IMR-90 (cell line): Measurements from ENCODE around the gene UBXN2A. TPM values are rescaled to one million over a fixed set of nuclear protein-coding genes. Genes with fewer than 3 reads are reported as not detected.
A peak's percentile ranks its signal among the peaks of the same experiment; 100 is the strongest.
"Not testable (repeated sequence)": the region's sequence is repeated elsewhere in the genome, so short reads cannot be mapped to it uniquely, and the experiment has no call there.

Experiments
- ATAC-seq: fragments of 200-7000 bp; cut with Tn5 transposase; 2 replicates; pipeline ENCODE4 v1.9.1; 2020; ENCODE audit warnings: low read depth, mild to moderate bottlenecking, moderate library complexity
- BruUV-seq: library from RNA; stranded (reverse); fragments of 400-500 nt; replicated peaks from 2 replicates; lab custom pipeline; 2021; lab: Mats Ljungman, UMichigan
- CTCF ChIA-PET: fragments of 300-600 bp; formaldehyde crosslinking; extraction: SDS; loops from one replicate; lab custom pipeline; 2021; ENCODE audit warnings: antibody characterized with exemption; lab: Yijun Ruan, JAX
- POLR2A ChIA-PET: fragments of 300-600 bp; sonication (Branson Sonifier 250); formaldehyde crosslinking; loops from one replicate; lab custom pipeline; 2022; ENCODE audit warnings: antibody characterized with exemption; ENCODE audit not compliant: unreplicated experiment; lab: Charles Lee
- DNase-seq: peaks from one replicate; pipeline ENCODE4 v3.0.0; 2013
- H2AFZ ChIP-seq: replicated peaks from 2 replicates; pipeline ENCODE3; 2013; ENCODE audit warnings: low read length, mild to moderate bottlenecking; ENCODE audit not compliant: poor library complexity
- H2AK5ac ChIP-seq: 2 replicates; pipeline ENCODE4 v1.6.1; 2013; ENCODE audit warnings: low read depth, low read length, inconsistent platforms
- H2AK9ac ChIP-seq: replicated peaks from 2 replicates; pipeline ENCODE3; 2013; ENCODE audit warnings: mild to moderate bottlenecking, low read depth, low read length, moderate library complexity; ENCODE audit not compliant: poor library complexity
- H2BK120ac ChIP-seq: 2 replicates; pipeline ENCODE4 v1.6.1; 2013; ENCODE audit warnings: low read depth, low read length, inconsistent platforms
- H2BK15ac ChIP-seq: 3 replicates; pipeline ENCODE4 v1.6.1; 2013; ENCODE audit warnings: low read depth, low read length, inconsistent platforms
- H2BK20ac ChIP-seq: 2 replicates; pipeline ENCODE4 v1.6.1; 2013; ENCODE audit warnings: low read depth, mild to moderate bottlenecking, inconsistent platforms, low read length, moderate library complexity
- H2BK5ac ChIP-seq: 2 replicates; pipeline ENCODE4 v1.6.1; 2013; ENCODE audit warnings: mild to moderate bottlenecking, low read depth, low read length, inconsistent platforms; ENCODE audit not compliant: poor library complexity, severe bottlenecking
- H3K14ac ChIP-seq: replicated peaks from 2 replicates; pipeline ENCODE4 v1.6.1; 2013; ENCODE audit warnings: low read depth, low read length, inconsistent platforms
- H3K18ac ChIP-seq: 2 replicates; pipeline ENCODE4 v1.6.1; 2013; ENCODE audit warnings: low read depth, low read length, control low read depth
- H3K23ac ChIP-seq: 2 replicates; pipeline ENCODE4 v1.6.1; 2013; ENCODE audit warnings: low read depth, low read length, inconsistent platforms
- H3K27ac ChIP-seq: 2 replicates; pipeline ENCODE4 v1.5.1; 2013; ENCODE audit warnings: mild to moderate bottlenecking, control low read depth, low read length; ENCODE audit not compliant: insufficient read depth
- H3K27me3 ChIP-seq: 2 replicates; pipeline ENCODE4 v1.6.1; 2013; ENCODE audit warnings: low read length; ENCODE audit not compliant: control insufficient read depth, insufficient read depth
- H3K36me3 ChIP-seq: 2 replicates; pipeline ENCODE4 v1.6.1; 2013; ENCODE audit warnings: low read length, mixed read lengths; ENCODE audit not compliant: control insufficient read depth, insufficient read depth
- H3K4ac ChIP-seq: 2 replicates; pipeline ENCODE4 v1.6.1; 2013; ENCODE audit warnings: low read depth, low read length, inconsistent platforms
- H3K4me1 ChIP-seq: 2 replicates; pipeline ENCODE4 v1.6.1; 2013; ENCODE audit warnings: low read length, mixed read lengths; ENCODE audit not compliant: control insufficient read depth, insufficient read depth
- H3K4me2 ChIP-seq: 2 replicates; pipeline ENCODE4 v1.6.1; 2013; ENCODE audit warnings: low read depth, mild to moderate bottlenecking, control low read depth, low read length, moderate library complexity
- H3K4me3 ChIP-seq: 2 replicates; pipeline ENCODE4 v1.5.1; 2013; ENCODE audit warnings: low read depth, mild to moderate bottlenecking, control low read depth, low read length, moderate library complexity; ENCODE audit not compliant: insufficient read depth
- H3K56ac ChIP-seq: 2 replicates; pipeline ENCODE4 v1.6.1; 2013; ENCODE audit warnings: low read length, inconsistent platforms; ENCODE audit not compliant: insufficient read depth; ENCODE audit errors: extremely low read depth
- H3K79me1 ChIP-seq, 2 experiments: 2 replicates each; pipeline ENCODE4 v1.6.1; 2013; ENCODE audit warnings: low read length in 2 of 2, inconsistent platforms in 1 of 2, low read depth in 1 of 2
- H3K9ac ChIP-seq: 2 replicates; pipeline ENCODE4 v1.6.1; 2013; ENCODE audit warnings: low read depth, low read length, control low read depth
- H3K9me1 ChIP-seq: 2 replicates; pipeline ENCODE4 v1.6.1; 2013; ENCODE audit warnings: low read length, inconsistent platforms; ENCODE audit not compliant: insufficient read depth
- H3K9me3 ChIP-seq: 2 replicates; pipeline ENCODE4 v1.6.1; 2013; ENCODE audit warnings: low read length; ENCODE audit not compliant: control insufficient read depth, insufficient read depth
- H4K20me1 ChIP-seq: 2 replicates; pipeline ENCODE4 v1.6.1; 2013; ENCODE audit warnings: low read length, inconsistent platforms; ENCODE audit not compliant: insufficient read depth
- H4K5ac ChIP-seq: 2 replicates; pipeline ENCODE4 v1.6.1; 2013; ENCODE audit warnings: mild to moderate bottlenecking, low read depth, low read length, control low read depth
- H4K8ac ChIP-seq, 2 experiments: 2 replicates each; pipeline ENCODE4 v1.6.1; 2013; ENCODE audit warnings: low read depth in 2 of 2, low read length in 2 of 2, control low read depth in 1 of 2, inconsistent platforms in 1 of 2
- H4K91ac ChIP-seq: 2 replicates; pipeline ENCODE4 v1.6.1; 2013; ENCODE audit warnings: low read depth, low read length, inconsistent platforms; ENCODE audit not compliant: insufficient read depth
- WGBS, 2 experiments: methylation state at CpG; one replicate each; pipeline versions ENCODE4 v1.1.5 to v1.1.7; 2013; ENCODE audit warnings: missing lambda C conversion rate in 2 of 2; ENCODE audit not compliant: insufficient read length in 1 of 2; ENCODE audit errors: extremely low coverage in 2 of 2; 5-methylcytosine and 5-hydroxymethylcytosine counted together
- dilution Hi-C: fragments of 300-500 bp; cut with HindIII; formaldehyde crosslinking; loops from one replicate; pipeline ENCODE4 v1.14.3; 2018; ENCODE audit warnings: low sequenced_read_pairs; ENCODE audit not compliant: unreplicated experiment
- in situ Hi-C: fragments of 300-500 bp; cut with MboI; formaldehyde crosslinking; loops from 3 replicates; pipeline ENCODE4 v1.14.3; 2019; ENCODE audit warnings: low sequenced_read_pairs, inconsistent platforms, mixed read lengths
- intact Hi-C: fragments of 100-400 bp; cut with micrococcal nuclease; formaldehyde crosslinking; loops from 2 replicates; pipeline ENCODE4 v1.10.0; 2022
- polyA plus RNA-seq, 3 experiments: library from polyadenylated mRNA; depleted of rRNA; stranded (reverse); fragments of >200 nt; gene quantifications; 2 replicates each; pipeline ENCODE4 v1.2.3, GENCODE V29; 2012; ENCODE audit warnings: low replicate concordance in 1 of 3
- total RNA-seq: library from RNA; depleted of rRNA; stranded (reverse); fragments of >200 nt; gene quantifications from 2 replicates; pipeline ENCODE4 v1.2.3, GENCODE V29; 2012

Gene UBXN2A
- total and polyA plus RNA-seq, 2 of the 4 experiments (the other 2 are of a cell fraction) = 4.6 to 7.7 TPM

GRCh38 chr2:24014902-24015301 is 74.6 kb downstream of the UBXN2A start:
- Histone ChIP-seq H2AK5ac (peak overlapping the region; percentile 68), H3K4ac (peak overlapping the region; percentile 83), H4K91ac (peak overlapping the region; percentile 70), H3K9me1 (peaks cover 18% of the 10 kb centered on the region; the same call in 1 of the 2 replicates), H4K8ac (peak overlapping the region; percentile 12 to 41; a peak in 2 of 4 replicates), H2BK5ac (peak overlapping the region; percentile 69), H2BK15ac (peak overlapping the region; percentile 32; the same call in 1 of the 3 replicates), H3K14ac (peak overlapping the region; percentile 25; the same call in 1 of the 2 replicates), H3K27ac (peak overlapping the region; percentile 12), H3K4me1 (peaks cover 11% of the 10 kb centered on the region), H3K18ac (0 out of 2 replicates have a peak overlapping the region, but pooled peaks have one; percentile 1), H3K56ac (peak overlapping the region; percentile 45; the same call in 1 of the 2 replicates), H2BK120ac (peak overlapping the region; percentile 78), H2BK20ac (peak overlapping the region; percentile 63)
- POLR2A ChIA-PET, H3K9me3 ChIP-seq, BruUV-seq, H4K5ac ChIP-seq, dilution Hi-C loops, H3K4me3 ChIP-seq, H3K9ac ChIP-seq, H3K79me1 ChIP-seq, CTCF ChIA-PET, H2AK9ac ChIP-seq, DNase-seq, H3K27me3 ChIP-seq, ATAC-seq, H2AFZ ChIP-seq, H3K23ac ChIP-seq, H4K20me1 ChIP-seq, H3K36me3 ChIP-seq, in situ Hi-C loops, H3K4me2 ChIP-seq: not testable (repeated sequence)
- WGBS, 2 experiments = no CpG with 5 or more reads among the region's 6 CpGs
- intact Hi-C loops = loop anchor here (2.0 kb wide), 1 partner anchor 88 kb away; the partner anchor contains the start of gene ATAD2B
